HEK293 (cell line): ENCODE data around the gene RPL36.
A peak's percentile ranks its signal among the peaks of the same experiment; 100 is the strongest.

ENCODE experiments used
- BCL11A ChIP-seq: fragments of 450-650 bp; formaldehyde crosslinking; IDR thresholded peaks from 2 replicates; pipeline ENCODE4 v1.5.1; 2016; ENCODE audit warnings: low read depth, missing biosample characterization, missing genetic modification characterization
- GLI2 ChIP-seq: fragments of 450-650 bp; formaldehyde crosslinking; IDR thresholded peaks from 2 replicates; pipeline ENCODE4; 2017; ENCODE audit warnings: missing biosample characterization, missing genetic modification characterization, low read depth, borderline replicate concordance
- KLF1 ChIP-seq: fragments of 450-650 bp; formaldehyde crosslinking; IDR thresholded peaks from 2 replicates; pipeline ENCODE4 v1.5.1; 2016; ENCODE audit warnings: missing biosample characterization, missing genetic modification characterization
- KLF10 ChIP-seq: fragments of 450-650 bp; IDR thresholded peaks from 2 replicates; pipeline ENCODE4 v1.5.1; 2018; ENCODE audit warnings: missing biosample characterization, mild to moderate bottlenecking, missing genetic modification characterization
- KLF16 ChIP-seq: fragments of 450-650 bp; formaldehyde crosslinking; IDR thresholded peaks from 2 replicates; pipeline ENCODE4 v1.5.1; 2017; ENCODE audit warnings: missing biosample characterization, missing genetic modification characterization
- TCF7L2 ChIP-seq: IDR thresholded peaks from 2 replicates; pipeline ENCODE4 v1.6.1; 2011; ENCODE audit warnings: low read depth, mild to moderate bottlenecking, inconsistent platforms, low read length, moderate library complexity, borderline replicate concordance
- YY2 ChIP-seq: fragments of 450-650 bp; formaldehyde crosslinking; IDR thresholded peaks from 2 replicates; pipeline ENCODE4 v1.5.1; 2016; ENCODE audit warnings: missing biosample characterization, missing genetic modification characterization
- ZBTB21 ChIP-seq: fragments of 450-650 bp; formaldehyde crosslinking; IDR thresholded peaks from 2 replicates; pipeline ENCODE4 v1.5.1; 2017; ENCODE audit warnings: missing biosample characterization, missing genetic modification characterization
- ZFP37 ChIP-seq: fragments of 450-650 bp; formaldehyde crosslinking; IDR thresholded peaks from 2 replicates; pipeline ENCODE4 v1.5.1; 2016; ENCODE audit warnings: missing biosample characterization, missing genetic modification characterization
- ZFP41 ChIP-seq: fragments of 450-650 bp; formaldehyde crosslinking; IDR thresholded peaks from 2 replicates; pipeline ENCODE4 v1.5.1; 2016; ENCODE audit warnings: missing biosample characterization, missing genetic modification characterization, borderline replicate concordance
- ZNF211 ChIP-seq: fragments of 450-650 bp; formaldehyde crosslinking; IDR thresholded peaks from 2 replicates; pipeline ENCODE4 v1.5.1; 2016; ENCODE audit warnings: low read depth, missing biosample characterization, missing genetic modification characterization
- ZNF394 ChIP-seq: fragments of 450-650 bp; formaldehyde crosslinking; IDR thresholded peaks from 2 replicates; pipeline ENCODE4 v1.5.1; 2016; ENCODE audit warnings: missing biosample characterization, missing genetic modification characterization, mild to moderate bottlenecking, moderate library complexity, borderline replicate concordance
- ZNF510 ChIP-seq: fragments of 450-650 bp; formaldehyde crosslinking; IDR thresholded peaks from 2 replicates; pipeline ENCODE4 v1.5.1; 2018; ENCODE audit warnings: mild to moderate bottlenecking, missing genetic modification characterization, missing biosample characterization; ENCODE audit not compliant: insufficient replicate concordance
- ZNF596 ChIP-seq: fragments of 450-650 bp; IDR thresholded peaks from 2 replicates; pipeline ENCODE4 v1.5.0; 2018; ENCODE audit warnings: missing biosample characterization, mild to moderate bottlenecking, missing genetic modification characterization, moderate library complexity
- ZNF610 ChIP-seq: fragments of 450-650 bp; formaldehyde crosslinking; IDR thresholded peaks from 2 replicates; pipeline ENCODE4 v1.5.1; 2016; ENCODE audit warnings: missing biosample characterization, missing genetic modification characterization, borderline replicate concordance
- ZNF654 ChIP-seq: fragments of 450-650 bp; formaldehyde crosslinking; IDR thresholded peaks from 2 replicates; pipeline ENCODE4 v1.5.1; 2016; ENCODE audit warnings: low read depth, missing biosample characterization, missing genetic modification characterization
- ZNF76 ChIP-seq: fragments of 450-650 bp; formaldehyde crosslinking; IDR thresholded peaks from 2 replicates; pipeline ENCODE4; 2016; ENCODE audit warnings: low read depth, missing biosample characterization, missing genetic modification characterization, borderline replicate concordance
- ZNF768 ChIP-seq: fragments of 450-650 bp; formaldehyde crosslinking; IDR thresholded peaks from 2 replicates; pipeline ENCODE4 v1.5.1; 2018; ENCODE audit warnings: missing biosample characterization, mild to moderate bottlenecking, missing genetic modification characterization
- ZNF776 ChIP-seq: fragments of 450-650 bp; formaldehyde crosslinking; IDR thresholded peaks from 2 replicates; pipeline ENCODE4 v1.5.0; 2017; ENCODE audit warnings: missing biosample characterization, missing genetic modification characterization, borderline replicate concordance
- ZNF837 ChIP-seq: fragments of 450-650 bp; formaldehyde crosslinking; IDR thresholded peaks from 2 replicates; pipeline ENCODE4 v1.5.1; 2016; ENCODE audit warnings: missing biosample characterization, missing genetic modification characterization
- TF ChIP-seq, protein P1 (sequence below): fragments of 450-650 bp; formaldehyde crosslinking; IDR thresholded peaks from 2 replicates; pipeline ENCODE4 v1.5.1; 2017; ENCODE audit warnings: missing biosample characterization, missing genetic modification characterization
- TF ChIP-seq, protein P2 (sequence below): fragments of 450-650 bp; formaldehyde crosslinking; IDR thresholded peaks from 2 replicates; pipeline ENCODE4 v1.5.1; 2016; ENCODE audit warnings: missing biosample characterization, missing genetic modification characterization
- TF ChIP-seq, protein P3 (sequence below): fragments of 450-650 bp; IDR thresholded peaks from 2 replicates; pipeline ENCODE4 v1.5.1; 2018; ENCODE audit warnings: missing biosample characterization, missing genetic modification characterization

The RPL36 gene

DNA sequence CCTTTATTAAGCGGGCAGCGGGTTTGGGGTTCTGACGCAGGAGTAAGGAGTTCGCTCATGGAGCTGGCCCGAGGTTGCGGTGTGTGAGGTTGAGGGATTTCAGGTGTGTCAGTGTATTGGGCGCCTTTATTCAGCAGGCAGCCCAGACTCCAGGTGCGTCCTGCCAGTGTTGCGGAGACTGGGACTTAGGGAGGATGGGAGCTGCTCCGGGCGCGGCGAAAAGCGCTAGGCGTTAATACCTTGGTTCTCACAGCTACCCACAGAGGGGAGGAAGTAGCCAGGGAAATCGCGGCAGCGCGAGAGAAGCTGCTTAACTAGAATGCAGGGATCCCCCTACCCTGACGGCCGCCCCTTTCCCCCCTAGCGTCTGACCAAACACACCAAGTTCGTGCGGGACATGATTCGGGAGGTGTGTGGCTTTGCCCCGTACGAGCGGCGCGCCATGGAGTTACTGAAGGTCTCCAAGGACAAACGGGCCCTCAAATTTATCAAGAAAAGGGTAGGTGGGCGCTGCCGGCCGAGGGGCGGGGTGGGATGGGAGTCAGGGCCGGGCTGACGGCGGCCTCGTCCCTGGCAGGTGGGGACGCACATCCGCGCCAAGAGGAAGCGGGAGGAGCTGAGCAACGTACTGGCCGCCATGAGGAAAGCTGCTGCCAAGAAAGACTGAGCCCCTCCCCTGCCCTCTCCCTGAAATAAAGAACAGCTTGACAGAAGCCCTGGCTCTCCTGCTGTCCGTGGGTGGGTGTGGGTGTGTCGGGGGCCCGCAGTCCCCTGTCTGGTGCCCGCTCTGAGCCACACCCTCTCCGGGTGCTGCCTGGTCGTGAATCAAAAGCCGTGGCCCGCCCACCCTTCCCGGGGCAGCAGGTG lies 1.1 kb downstream of the RPL36 start (continued):
- TF ChIP-seq ZNF510 (tag by site-specific recombination) = no peak
- TF ChIP-seq ZNF394 (tag by site-specific recombination) = peak; percentile 55
- TF ChIP-seq BCL11A (tag by site-specific recombination) = no peak
- TF ChIP-seq, protein P1, sequence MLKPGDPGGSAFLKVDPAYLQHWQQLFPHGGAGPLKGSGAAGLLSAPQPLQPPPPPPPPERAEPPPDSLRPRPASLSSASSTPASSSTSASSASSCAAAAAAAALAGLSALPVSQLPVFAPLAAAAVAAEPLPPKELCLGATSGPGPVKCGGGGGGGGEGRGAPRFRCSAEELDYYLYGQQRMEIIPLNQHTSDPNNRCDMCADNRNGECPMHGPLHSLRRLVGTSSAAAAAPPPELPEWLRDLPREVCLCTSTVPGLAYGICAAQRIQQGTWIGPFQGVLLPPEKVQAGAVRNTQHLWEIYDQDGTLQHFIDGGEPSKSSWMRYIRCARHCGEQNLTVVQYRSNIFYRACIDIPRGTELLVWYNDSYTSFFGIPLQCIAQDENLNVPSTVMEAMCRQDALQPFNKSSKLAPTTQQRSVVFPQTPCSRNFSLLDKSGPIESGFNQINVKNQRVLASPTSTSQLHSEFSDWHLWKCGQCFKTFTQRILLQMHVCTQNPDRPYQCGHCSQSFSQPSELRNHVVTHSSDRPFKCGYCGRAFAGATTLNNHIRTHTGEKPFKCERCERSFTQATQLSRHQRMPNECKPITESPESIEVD (tag by site-specific recombination) = no peak
- TF ChIP-seq TCF7L2 = no peak
- no peak for TF ChIP-seq ZFP41
- TF ChIP-seq ZNF776 (tag by site-specific recombination) = no peak
- no peak for TF ChIP-seq KLF16 (tag by site-specific recombination)
- no peak for TF ChIP-seq ZNF654
- peak; percentile 27; the same call in 1 of the 2 replicates for TF ChIP-seq ZNF837 (tag by site-specific recombination)
- TF ChIP-seq ZNF76 = no peak
- TF ChIP-seq GLI2 (tag by site-specific recombination) = no peak
- TF ChIP-seq ZNF610 (tag by site-specific recombination) = no peak
- no peak for TF ChIP-seq ZNF596 (tag by site-specific recombination)
- no peak for TF ChIP-seq ZBTB21 (tag by site-specific recombination)
- TF ChIP-seq, protein P2, sequence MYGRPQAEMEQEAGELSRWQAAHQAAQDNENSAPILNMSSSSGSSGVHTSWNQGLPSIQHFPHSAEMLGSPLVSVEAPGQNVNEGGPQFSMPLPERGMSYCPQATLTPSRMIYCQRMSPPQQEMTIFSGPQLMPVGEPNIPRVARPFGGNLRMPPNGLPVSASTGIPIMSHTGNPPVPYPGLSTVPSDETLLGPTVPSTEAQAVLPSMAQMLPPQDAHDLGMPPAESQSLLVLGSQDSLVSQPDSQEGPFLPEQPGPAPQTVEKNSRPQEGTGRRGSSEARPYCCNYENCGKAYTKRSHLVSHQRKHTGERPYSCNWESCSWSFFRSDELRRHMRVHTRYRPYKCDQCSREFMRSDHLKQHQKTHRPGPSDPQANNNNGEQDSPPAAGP = peak; percentile 73
- TF ChIP-seq KLF10 (tag by site-specific recombination) = peak; percentile 99
- TF ChIP-seq, protein P3, sequence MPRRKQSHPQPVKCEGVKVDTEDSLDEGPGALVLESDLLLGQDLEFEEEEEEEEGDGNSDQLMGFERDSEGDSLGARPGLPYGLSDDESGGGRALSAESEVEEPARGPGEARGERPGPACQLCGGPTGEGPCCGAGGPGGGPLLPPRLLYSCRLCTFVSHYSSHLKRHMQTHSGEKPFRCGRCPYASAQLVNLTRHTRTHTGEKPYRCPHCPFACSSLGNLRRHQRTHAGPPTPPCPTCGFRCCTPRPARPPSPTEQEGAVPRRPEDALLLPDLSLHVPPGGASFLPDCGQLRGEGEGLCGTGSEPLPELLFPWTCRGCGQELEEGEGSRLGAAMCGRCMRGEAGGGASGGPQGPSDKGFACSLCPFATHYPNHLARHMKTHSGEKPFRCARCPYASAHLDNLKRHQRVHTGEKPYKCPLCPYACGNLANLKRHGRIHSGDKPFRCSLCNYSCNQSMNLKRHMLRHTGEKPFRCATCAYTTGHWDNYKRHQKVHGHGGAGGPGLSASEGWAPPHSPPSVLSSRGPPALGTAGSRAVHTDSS = no peak
- no peak for TF ChIP-seq YY2 (tag by site-specific recombination)
- peak; percentile 96 for TF ChIP-seq KLF1
- no peak for TF ChIP-seq ZNF768 (tag by site-specific recombination)
- TF ChIP-seq ZNF211 (tag by site-specific recombination) = no peak
- TF ChIP-seq ZFP37 (tag by site-specific recombination) = peak; percentile 7; the same call in 1 of the 2 replicates
